ENCODE measurements around the gene CYSTM1.
"Not testable (repeated sequence)": the region's sequence is repeated elsewhere in the genome, so short reads cannot be mapped to it uniquely, and the experiment has no call there.

The CYSTM1 gene

DNA sequence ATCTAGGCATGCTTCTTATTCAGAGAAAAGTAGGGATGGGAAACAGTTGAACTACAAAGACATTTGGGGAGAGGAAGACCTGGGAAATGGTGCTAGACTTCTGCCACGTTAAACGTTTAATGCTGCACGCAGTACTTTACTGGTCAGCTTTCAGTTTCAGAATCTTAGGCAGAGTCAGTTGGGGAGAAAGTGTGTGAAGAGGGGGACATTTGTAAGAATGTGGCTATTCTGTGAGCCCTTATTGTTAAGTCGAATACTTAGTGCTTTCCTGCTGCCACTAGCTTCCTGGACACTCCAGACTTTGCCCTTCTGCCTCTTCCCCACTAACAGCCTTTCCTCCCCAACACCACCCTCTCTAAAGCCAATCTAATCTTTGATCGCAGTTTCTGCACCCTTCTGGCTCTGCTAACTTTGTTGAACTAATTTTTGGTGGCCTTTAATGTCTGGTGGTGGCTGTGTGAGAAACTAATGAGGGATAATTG, 6.1 kb downstream of the CYSTM1 start:
- no peak for DNase-seq

DNA sequence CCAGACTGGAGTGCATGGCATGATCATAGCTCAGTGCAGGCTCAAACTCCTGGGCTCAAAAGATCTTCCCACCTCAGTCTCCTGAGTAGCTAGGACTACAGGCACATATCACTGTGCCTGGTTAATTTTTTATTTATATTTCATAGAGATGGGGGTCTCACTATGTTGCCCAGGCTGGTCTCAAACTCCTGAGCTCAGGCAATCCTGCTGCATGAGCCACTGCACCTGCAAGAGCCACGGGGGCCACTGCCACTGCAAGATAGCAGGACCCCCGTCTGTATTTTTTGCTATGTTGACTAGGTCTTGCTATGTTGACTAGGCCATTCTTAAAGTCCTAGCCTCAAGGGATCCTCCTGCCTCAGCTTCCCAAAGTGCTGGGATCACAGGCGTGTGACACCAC, 6.5 kb downstream of the CYSTM1 start:
- DNase-seq, result no peak

DNA sequence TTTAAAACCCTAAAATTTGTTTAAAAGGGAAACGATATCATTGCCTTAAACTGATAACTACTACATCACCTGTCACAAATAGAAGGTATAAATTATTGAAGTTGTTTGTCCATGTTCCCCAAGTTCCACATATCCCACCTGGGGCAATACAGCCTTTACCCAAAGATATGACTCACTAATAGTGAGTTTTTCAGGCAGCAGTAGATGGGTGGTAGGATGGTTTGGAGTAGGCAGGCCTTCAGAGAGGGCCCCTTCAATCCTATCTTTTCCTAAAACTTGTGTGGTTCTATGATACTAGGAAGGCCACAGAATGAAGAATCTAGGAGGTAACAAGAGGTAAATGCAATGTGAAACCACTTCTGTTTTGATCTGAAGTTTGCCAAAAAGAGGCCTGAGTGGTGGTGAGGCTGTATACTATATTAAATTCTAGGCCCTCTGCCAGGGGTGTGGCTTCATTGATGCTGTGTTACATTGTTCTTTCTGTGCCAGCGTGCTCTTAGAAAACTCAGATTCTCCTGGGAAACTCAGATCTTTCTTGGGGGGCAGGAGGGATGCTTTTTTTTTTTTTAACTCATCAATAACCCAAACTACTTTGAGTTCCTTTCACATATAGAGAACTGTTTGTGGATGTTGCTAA, 7.2 kb downstream of the CYSTM1 start:
- no peak for DNase-seq

DNA sequence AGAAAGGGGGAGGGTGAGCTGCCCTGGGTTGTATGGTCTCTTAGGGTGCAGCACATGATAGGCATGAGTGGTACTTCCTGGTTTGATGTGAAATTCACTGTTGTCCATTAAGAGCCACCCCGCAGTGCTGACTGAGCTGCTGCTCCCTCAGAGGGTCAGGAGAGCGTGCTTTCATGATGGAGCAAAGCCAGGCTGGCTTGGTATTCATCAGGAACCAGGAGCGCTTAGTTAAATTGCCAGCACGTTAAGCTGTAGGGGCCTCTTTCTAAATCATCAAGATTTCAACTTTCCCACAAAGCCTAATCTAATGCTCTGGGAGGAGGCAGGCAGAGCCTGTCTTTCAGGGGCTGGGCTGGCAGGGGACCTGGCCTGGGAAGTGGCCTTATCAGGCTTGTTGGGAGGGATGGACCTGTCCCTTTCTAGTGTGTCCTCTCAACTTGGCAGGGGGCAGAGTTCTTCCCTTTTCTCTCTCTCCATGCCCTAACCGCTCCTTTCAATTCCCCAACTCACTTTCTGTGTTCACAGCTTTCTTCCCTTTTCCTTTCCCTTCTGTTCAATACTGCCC, 7.9 kb downstream of the CYSTM1 start:
- DNase-seq, result no peak

DNA sequence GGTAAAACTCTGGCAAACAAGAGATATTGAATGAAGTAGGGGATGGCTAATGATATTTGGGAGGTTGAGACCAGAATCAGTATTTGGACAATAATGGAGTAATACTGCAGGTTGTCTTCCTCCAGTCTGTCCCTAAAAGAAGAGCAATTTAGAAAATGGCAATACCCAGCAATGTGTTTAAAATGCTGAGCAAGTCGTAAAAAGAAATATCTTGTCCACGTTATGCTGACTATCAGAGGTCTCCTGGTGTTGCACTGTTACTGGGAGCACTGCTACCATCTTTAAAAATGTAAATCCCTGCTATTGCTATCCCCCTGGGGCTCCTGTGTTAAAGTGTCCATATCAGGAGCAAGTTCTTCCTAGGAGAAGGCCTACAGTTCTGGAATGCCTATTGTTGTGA, 10.4 kb downstream of the CYSTM1 start:
- DNase-seq, result no peak

DNA sequence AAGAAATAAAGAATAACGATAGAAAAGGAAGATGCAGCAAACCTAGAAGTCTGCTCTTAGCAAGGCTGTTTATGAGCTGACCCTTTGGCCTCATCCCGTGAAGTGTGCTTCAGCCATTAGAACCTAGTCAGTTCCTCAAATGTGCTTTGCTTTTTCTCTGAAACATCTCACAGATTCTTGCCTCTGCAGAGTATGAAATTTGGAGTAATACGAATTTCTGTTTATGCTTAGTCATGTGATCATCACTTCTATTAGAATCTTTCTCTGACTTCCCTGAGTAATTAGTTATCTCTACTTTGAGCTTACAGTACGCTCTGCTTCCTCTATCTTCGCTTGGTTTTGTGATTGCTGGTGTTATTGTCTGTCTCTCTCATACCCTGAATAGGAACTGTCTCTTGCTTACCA, 11.3 kb downstream of the CYSTM1 start:
- no peak for DNase-seq

DNA sequence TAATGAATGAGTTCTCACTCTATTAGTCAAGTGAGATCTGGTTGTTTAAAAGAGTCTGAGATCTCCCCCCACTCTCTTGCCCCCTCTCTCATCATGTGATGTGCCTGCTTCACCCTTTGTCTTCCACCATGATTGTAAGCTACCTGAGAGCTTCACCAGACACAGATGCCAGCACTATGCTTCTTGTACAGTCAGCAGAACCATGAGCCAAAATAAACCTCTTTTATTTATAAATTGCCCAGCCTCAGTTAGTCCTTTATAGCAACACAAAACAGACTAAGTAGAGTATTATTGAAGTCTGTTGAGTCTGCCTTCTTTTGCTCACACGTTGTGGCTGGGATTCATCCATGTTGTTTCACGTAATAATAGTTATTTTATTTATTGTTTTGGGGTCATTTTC, 14.3 kb downstream of the CYSTM1 start:
- no peak for DNase-seq

DNA sequence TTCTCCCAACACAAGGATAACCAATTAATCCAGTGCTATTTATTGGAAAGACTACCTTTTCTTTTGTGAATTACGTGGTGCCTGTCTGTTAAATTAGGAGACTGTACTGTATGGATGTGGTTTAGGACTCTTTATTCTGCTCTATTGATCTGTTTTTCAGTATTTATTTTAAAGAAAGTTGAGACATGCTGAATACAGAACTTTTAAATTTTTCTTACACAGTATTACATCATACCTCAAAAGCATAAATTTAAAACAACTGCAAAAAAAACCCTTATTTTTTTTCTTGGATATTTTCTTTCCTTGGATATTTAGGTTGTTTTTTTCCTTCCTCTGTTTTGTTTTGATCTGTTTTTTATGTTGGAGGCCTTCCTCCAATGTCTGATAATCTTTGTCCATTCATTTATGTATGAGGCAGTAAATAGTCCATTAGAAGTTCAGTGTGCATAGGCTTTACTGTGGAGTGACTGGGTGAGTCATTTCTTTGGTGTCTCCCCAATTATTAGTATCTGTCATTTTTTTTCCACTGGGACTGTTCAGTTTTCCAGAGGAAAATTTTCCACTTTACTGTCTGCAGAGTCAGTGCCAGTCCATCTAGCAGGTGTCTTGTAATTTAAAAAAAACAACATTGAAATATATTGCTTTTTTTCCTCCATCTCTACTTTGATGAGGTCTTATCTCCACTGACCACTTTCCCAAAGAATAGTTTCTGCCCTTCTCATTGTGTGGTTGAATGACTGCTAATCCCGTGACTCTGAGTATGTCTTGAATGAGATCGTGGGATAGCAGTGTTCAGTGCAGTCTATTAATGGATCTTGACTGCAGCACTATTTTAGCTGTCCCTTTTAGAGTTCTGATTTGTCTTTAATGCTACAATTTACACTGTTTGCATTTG, 15.2 kb downstream of the CYSTM1 start:
- DNase-seq, result no peak

DNA sequence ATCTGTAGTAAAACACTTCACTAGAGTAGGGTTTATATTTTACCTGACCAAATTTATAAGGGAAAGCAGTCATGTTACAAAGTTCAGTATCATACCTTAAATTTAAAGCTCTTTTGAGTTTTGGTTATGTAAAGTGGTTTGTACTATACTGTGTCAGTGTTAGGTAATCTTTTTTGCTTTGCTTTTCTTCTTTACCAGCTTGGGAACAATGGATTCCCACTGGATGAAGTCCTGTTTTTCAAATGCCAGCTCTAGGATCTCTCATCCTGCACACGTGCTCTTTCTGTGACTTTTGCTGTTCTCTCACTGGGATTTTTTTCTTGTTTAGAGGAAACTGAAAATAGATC, 15.9 kb downstream of the CYSTM1 start:
- DNase-seq, result no peak

DNA sequence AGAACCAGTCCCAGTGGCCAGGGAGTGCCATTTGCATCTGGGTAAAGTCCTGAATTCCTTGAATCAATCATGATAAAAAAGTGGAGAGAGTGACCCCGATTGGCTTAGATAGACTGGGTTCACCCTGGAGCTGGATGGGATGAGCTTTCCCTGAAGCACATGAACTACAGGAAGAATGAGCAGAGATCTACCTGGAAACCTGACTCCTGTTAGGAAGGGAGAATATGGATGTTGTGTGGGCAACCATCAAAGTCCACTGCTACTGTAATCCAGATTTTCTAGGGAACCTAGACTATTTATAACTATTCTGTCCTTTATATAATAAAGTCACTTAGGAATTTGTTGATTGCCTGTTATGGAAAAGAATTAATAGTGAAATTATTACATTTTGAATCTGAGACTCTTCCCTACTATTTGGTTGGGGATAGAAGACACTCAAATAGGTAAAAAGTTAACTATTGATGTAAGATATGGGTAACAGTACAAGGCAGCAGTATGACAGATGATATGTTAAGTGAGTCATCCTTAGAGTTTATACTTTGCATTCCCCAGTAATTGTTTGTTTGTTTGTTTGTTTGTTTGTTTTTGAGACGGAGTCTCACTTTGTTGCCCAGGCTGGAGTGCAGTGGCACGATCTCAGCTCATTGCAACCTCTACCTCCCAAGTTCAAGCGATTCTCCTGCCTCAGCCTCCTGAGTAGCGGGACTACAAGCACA, 17.9 kb downstream of the CYSTM1 start:
- no peak for DNase-seq

DNA sequence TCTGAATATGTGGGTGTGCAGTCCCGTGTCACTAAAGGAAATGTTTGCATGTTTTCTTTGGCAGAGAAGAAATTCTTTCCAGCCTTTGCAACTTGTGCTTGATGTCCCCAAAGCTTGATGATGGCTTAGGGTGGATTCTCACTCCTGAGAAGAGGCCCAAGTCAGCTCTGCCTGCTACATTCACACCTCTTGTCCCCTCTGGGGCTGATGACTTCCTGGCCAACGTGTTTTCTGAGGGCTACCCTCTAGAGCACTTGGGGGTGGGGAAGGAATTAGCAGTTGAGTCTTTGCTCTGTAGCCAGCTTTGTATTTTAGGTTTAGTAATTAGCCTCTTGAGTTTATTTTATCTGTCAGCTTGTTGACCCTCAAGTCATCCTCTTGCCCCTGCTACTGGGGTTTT, 19.7 kb downstream of the CYSTM1 start:
- DNase-seq, result no peak

DNA sequence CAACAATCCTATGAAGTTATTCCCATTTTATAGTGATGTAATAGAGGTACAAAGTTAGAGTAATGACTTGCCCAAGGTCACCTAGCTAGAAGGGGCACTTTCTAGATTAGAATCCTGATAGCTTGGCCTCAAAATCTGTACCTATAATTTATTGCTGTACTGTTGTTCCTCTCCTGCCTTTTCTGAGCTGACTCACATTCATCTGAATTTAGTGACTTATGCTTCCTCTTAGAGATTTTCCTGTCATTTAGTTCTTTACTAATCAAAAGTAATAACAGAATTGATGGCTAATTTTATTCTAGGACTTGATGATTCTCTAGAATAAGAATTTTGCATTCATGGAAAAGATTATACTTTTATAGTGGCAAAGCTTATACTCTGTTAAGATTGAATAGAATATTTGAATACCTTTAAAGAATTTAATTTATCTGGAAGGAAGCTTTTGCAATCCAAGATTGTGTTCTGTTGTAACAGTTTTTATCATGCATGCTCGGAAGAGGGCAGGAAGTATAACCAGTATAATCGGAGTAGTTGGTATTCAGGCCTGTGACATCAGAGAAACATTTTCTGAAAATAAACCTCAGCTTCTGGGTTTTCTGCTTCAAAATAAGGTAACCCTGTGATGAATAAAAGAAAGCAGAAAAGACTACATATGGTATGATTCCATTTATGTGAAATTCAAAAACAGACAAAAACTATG, 21.3 kb downstream of the CYSTM1 start:
- DNase-seq, result no peak

DNA sequence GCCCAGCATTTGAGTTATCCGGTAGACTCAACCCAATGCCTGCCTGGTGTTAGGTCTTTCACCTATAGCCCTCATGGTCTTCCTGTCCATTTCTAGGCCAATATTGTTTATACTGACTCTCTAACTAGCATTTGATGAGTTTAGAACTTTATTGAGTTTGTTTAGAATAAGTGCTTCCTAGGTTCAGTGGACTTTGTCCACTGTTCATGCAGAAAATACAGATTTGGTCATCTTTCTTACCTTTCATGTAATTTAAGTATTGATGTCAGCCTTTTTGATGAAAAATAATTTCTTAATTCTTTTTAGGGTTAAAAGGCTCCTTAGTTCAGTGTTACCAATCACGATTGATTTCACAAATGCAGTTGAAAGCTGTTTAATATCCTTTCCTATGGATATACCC, 22.0 kb downstream of the CYSTM1 start:
- no peak for DNase-seq

DNA sequence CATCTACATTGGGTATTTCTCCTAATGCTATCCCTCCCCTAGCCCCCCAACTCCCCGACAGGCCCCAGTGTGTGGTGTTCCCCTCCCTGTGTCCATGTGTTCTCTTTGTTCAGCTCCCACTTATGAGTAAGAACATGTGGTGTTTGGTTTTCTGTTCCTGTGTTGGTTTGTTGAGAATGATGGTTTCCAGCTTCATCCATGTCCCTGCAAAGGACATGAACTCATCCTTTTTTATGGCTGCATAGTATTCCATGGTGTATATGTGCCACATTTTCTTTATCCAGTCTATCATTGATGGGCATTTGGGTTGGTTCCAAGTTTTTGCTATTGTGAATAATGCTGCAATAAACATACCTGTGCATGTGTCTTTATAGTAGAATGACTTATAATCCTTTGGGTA, 23.9 kb downstream of the CYSTM1 start:
- not testable (repeated sequence) for DNase-seq

DNA sequence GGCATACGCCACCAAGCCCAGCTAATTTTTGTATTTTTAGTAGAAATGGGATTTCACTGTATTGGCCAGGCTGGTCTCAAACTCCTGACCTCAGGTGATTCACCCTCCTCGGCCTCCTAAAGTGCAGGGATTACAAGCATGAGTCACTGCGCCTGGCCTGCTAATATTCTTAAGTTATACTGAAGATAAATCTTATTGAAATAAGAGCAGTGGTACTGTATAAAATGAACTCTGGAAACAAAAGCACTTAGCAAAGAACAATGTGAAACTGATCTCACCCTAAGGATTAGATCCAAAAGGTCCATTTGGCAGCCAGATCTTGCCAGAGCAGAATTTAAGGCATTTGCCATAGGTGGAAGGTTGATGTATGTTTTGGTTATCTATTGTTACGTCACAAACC, 27.1 kb downstream of the CYSTM1 start:
- no peak for DNase-seq

DNA sequence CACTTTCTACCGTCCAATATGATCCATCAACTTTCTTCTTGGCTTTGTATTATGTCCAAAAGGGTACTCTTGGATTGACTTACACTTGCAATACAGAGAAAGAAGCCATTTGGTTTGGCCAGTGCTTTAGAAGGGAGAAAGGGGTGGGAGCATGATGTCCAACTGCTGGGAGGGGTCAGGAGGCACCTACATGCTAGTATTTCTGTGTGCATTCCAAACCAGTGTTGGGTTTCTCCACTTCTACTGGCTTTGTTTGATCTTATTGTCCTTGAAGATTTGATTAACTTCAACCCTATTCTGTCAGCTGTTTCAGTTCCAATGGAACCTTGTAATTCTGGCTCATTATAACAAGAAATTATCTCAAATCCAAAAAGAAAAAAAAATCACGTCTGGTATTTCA, 27.6 kb downstream of the CYSTM1 start:
- no peak for DNase-seq

DNA sequence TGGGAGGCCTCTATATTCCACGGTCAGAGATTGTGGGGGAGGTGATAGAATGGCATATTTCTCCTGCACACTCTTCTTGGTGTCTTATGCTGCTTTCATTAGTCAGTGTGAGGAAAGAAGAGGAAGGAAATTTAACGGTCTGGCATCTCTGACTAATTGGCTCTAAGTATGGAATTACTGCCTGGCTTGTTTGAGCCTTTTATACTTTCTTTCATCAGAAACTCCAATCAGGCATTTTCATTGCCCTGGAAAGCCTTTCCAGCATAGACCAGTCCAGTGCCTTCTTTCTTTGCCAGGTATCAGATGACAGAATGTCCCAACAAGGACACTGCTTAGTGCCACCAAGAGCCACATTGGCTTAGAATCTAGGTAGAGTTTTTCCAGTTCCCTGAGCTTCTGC, 30.2 kb downstream of the CYSTM1 start:
- no peak for DNase-seq

DNA sequence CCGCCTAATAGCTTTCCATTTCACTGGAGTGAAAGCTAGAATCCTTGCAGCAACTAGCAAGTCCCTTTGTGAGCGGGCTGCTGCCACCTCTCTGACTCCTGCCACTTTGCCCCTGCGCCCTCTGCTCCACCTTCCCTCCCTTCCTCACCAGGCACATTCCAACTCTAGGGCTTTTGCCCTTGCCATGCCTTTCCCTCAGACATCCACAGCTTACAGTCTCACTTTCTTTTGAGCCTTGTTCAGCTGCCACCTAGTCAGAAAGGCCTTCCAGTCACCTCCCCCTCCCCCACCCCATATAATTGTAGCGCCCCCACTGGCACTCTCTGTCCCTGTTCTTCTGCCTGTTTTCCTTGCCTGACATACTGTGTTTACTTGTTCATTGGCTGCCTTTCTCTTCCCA, 31.0 kb downstream of the CYSTM1 start:
- DNase-seq, result no peak

DNA sequence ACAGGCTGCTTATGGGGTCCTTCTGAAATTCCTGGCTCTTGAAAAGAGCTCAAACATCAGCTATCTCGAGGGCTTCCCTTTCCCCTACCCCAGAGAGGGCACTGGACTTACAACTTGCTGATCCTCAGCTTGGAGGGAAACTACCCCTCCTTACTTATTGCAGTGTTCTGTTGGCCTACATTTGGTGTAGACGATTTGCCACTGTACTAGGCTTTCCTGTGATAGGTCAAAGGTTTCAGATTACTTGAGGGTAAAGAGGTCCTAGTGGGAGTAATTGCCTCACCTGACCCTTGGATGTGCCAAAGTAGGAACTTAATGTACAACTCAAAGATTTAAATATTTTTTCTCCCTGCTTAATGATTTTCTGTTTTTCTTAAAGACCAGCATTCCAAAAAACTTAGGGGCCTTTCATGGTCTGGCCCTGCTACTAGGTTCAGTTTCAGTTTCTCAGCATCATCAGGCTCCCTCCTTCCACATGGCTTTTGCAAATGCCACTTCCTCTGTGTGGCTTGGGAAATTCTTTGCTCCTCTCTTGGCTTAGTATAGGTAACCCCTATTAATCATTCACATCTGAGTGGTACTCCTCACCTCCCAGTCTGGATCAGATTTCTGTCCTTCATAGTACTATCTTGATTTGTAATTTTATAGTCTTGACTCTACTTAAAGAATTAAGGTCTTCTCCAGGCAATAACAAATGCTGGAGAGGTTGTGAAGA, 32.4 kb downstream of the CYSTM1 start:
- DNase-seq, result no peak

DNA sequence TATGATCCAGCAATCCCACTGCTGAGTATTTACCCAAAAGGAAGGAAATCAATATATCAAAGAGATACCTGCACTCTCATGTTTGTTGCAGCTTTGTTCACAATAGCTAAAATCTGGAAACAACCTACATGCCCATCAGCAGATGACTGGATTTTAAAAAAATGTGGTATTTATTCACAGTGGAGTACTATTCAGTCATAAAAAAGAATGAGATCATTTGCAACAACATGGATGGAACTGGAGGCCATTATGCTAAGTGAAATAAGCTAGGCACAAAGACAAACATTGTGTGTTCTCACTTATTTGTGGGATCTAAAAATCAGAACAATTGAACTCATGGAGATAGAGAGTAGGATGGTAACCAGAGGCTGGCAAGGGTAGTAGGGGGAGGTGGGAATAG, 33.1 kb downstream of the CYSTM1 start:
- DNase-seq, result no peak

DNA sequence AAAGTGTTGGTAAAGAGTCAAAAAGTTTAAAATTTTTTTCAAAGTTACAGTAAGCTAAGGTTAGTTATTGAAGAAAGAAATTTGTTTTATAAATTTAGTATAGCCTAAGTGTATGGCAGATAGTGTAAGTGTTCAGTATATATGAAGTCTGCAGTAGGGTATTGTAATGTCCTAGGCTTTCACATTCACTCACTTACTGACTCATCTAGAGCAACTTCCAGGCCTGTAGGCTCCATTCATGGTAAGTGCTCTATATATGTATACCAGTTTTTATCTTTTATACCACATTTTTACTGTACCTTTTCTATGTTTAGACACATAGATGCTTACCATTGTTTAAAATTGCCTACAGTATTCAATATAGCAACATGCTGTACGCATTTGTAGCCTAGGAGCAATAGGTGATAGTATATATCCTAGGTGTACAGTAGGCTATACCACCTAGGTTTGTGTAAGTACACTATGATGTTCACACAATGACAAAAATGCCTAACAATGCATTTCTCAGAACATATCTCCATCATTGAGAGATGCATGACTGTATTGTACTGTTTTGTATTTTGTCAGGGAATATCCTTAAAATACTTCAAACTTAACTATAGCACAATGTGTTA, 38.5 kb downstream of the CYSTM1 start:
- no peak for DNase-seq

DNA sequence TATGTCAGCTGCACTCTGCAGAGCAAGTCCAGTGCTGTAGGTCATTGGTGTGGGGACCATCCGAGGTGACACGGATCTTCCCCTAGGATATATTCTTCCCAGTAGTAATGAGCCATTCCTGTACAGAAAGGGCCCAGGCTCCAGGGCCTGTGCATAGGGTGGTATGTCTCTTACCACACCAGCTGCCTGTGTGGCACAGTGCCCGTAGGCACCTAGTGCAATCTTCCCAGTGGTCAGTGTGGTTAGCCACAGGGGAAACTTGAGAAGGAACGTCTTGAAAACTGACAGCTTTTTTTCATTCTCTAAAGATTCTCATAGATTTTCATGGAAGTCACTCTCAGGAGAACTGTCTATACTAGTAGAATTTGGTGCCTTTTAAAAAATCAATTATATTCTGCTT, 39.8 kb downstream of the CYSTM1 start:
- DNase-seq, result no peak
